WTC11 (cell line): Measurements from ENCODE around the gene NEDD9. TPM values are rescaled to one million over a fixed set of nuclear protein-coding genes. Genes with fewer than 3 reads are reported as not detected.

Source experiments
- ATAC-seq: fragments of 200-7000 bp; cut with Tn5 transposase; 2 replicates; pipeline ENCODE4 v1.10.0; 2021; ENCODE audit warnings: mild to moderate bottlenecking, moderate library complexity
- CTCF ChIA-PET: fragments of 300-600 bp; sonication (Branson Sonifier 250); formaldehyde crosslinking; loops from one replicate; lab custom pipeline; 2021; ENCODE audit warnings: antibody characterized with exemption; lab: Charles Lee
- POLR2A ChIA-PET: fragments of 350-600 bp; sonication (Branson Sonifier 250); formaldehyde crosslinking; loops from one replicate; lab custom pipeline; 2021; ENCODE audit warnings: antibody characterized with exemption; lab: Charles Lee
- DNase-seq: peaks from one replicate; pipeline ENCODE4 v3.0.0; 2021; ENCODE audit warnings: low spot score
- H3K27ac Mint-ChIP-seq: 2 replicates; pipeline ENCODE4 v1.8.0; 2021; ENCODE audit warnings: mixed read lengths
- H3K27me3 Mint-ChIP-seq: 2 replicates; pipeline ENCODE4 v1.8.0; 2021; ENCODE audit warnings: low read depth, mild to moderate bottlenecking, moderate library complexity, mixed read lengths
- H3K36me3 Mint-ChIP-seq: 2 replicates; pipeline ENCODE4 v1.8.0; 2021; ENCODE audit warnings: mixed read lengths
- H3K4me1 Mint-ChIP-seq: 2 replicates; pipeline ENCODE4 v1.8.0; 2022; ENCODE audit warnings: mixed read lengths
- H3K4me3 Mint-ChIP-seq: 2 replicates; pipeline ENCODE4 v1.8.0; 2021; ENCODE audit warnings: mild to moderate bottlenecking, moderate library complexity, mixed read lengths
- H3K9me3 Mint-ChIP-seq: 2 replicates; pipeline ENCODE4 v1.8.0; 2021; ENCODE audit warnings: mixed read lengths
- ATF3 ChIP-seq: sonication (generic); formaldehyde crosslinking; conservative IDR thresholded peaks from 2 replicates; pipeline ENCODE4 v1.8.1; 2022; ENCODE audit warnings: mild to moderate bottlenecking, missing genetic modification reagents
- E2F4 ChIP-seq: sonication (generic); formaldehyde crosslinking; IDR thresholded peaks from 2 replicates; pipeline ENCODE4 v1.8.1; 2022; ENCODE audit warnings: low read depth, mild to moderate bottlenecking, moderate library complexity, missing genetic modification reagents, borderline replicate concordance
- EMX1 ChIP-seq: fragments of 250-450 bp; sonication (Bioruptor Pico); IDR thresholded peaks from 2 replicates; pipeline ENCODE4 v1.8.0; 2021; ENCODE audit warnings: mild to moderate bottlenecking
- ESRRA ChIP-seq: sonication (generic); formaldehyde crosslinking; IDR thresholded peaks from 2 replicates; pipeline ENCODE4 v1.8.1; 2022; ENCODE audit warnings: mild to moderate bottlenecking, missing genetic modification reagents, borderline replicate concordance
- FOXJ3 ChIP-seq: sonication (generic); formaldehyde crosslinking; IDR thresholded peaks from 2 replicates; pipeline ENCODE4 v1.9.0; 2021; ENCODE audit warnings: missing genetic modification reagents, mild to moderate bottlenecking, borderline replicate concordance
- GRHL2 ChIP-seq: fragments of 250-450 bp; sonication (Bioruptor Pico); IDR thresholded peaks from 2 replicates; pipeline ENCODE4 v1.8.0; 2022; ENCODE audit warnings: mild to moderate bottlenecking, moderate library complexity; ENCODE audit not compliant: insufficient replicate concordance, severe bottlenecking
- HMGA2 ChIP-seq: fragments of 250-450 bp; sonication (Bioruptor Pico); IDR thresholded peaks from 2 replicates; pipeline ENCODE4 v1.4.0; 2021; ENCODE audit warnings: mild to moderate bottlenecking, moderate library complexity
- JAZF1 ChIP-seq: fragments of 250-450 bp; sonication (Bioruptor Pico); IDR thresholded peaks from 2 replicates; pipeline ENCODE4 v1.9.0; 2021; ENCODE audit warnings: moderate library complexity, mild to moderate bottlenecking, inconsistent platforms
- JUN ChIP-seq: sonication (generic); formaldehyde crosslinking; IDR thresholded peaks from 2 replicates; pipeline ENCODE4 v1.8.0; 2023; ENCODE audit warnings: mild to moderate bottlenecking, missing genetic modification reagents
- MYBL2 ChIP-seq: sonication (generic); formaldehyde crosslinking; IDR thresholded peaks from 2 replicates; pipeline ENCODE4 v1.8.1; 2023; ENCODE audit warnings: mild to moderate bottlenecking, moderate library complexity, missing genetic modification reagents
- NFYB ChIP-seq: sonication (generic); formaldehyde crosslinking; conservative IDR thresholded peaks from 2 replicates; pipeline ENCODE4 v1.8.0; 2022; ENCODE audit warnings: low read depth, missing genetic modification reagents
- NR2C2 ChIP-seq: sonication (generic); formaldehyde crosslinking; IDR thresholded peaks from 2 replicates; pipeline ENCODE4 v1.8.0; 2022; ENCODE audit warnings: mild to moderate bottlenecking, missing genetic modification reagents
- NR3C1 ChIP-seq: sonication (generic); formaldehyde crosslinking; conservative IDR thresholded peaks from 2 replicates; pipeline ENCODE4 v1.8.1; 2023; ENCODE audit warnings: low read depth, mild to moderate bottlenecking, missing genetic modification reagents
- OVOL2 ChIP-seq: fragments of 250-450 bp; sonication (Bioruptor Pico); IDR thresholded peaks from 2 replicates; pipeline ENCODE4 v1.9.0; 2021; ENCODE audit warnings: mild to moderate bottlenecking, borderline replicate concordance
- RELA ChIP-seq: sonication (generic); formaldehyde crosslinking; IDR thresholded peaks from 2 replicates; pipeline ENCODE4 v1.8.1; 2022; ENCODE audit warnings: missing genetic modification reagents, mild to moderate bottlenecking, borderline replicate concordance
- SMAD3 ChIP-seq: sonication (generic); formaldehyde crosslinking; IDR thresholded peaks from 2 replicates; pipeline ENCODE4 v1.8.0; 2022; ENCODE audit warnings: missing genetic modification reagents, mild to moderate bottlenecking, borderline replicate concordance
- SOX15 ChIP-seq: fragments of 250-450 bp; sonication (Bioruptor Pico); IDR thresholded peaks from 2 replicates; pipeline ENCODE4 v1.9.0; 2021; ENCODE audit warnings: mild to moderate bottlenecking
- TEAD1 ChIP-seq: sonication (generic); formaldehyde crosslinking; IDR thresholded peaks from 2 replicates; pipeline ENCODE4 v1.8.0; 2022; ENCODE audit warnings: mild to moderate bottlenecking, missing genetic modification reagents
- ZMAT4 ChIP-seq: fragments of 250-450 bp; sonication (Bioruptor Pico); IDR thresholded peaks from 2 replicates; pipeline ENCODE4 v1.9.0; 2021; ENCODE audit warnings: mild to moderate bottlenecking
- ZNF138 ChIP-seq: sonication (generic); formaldehyde crosslinking; conservative IDR thresholded peaks from 2 replicates; pipeline ENCODE4 v1.8.1; 2022; ENCODE audit warnings: mild to moderate bottlenecking, moderate library complexity, missing genetic modification reagents
- ZNF396 ChIP-seq: fragments of 250-450 bp; sonication (Bioruptor Pico); IDR thresholded peaks from 2 replicates; pipeline ENCODE4 v1.8.0; 2021; ENCODE audit warnings: mild to moderate bottlenecking, moderate library complexity, borderline replicate concordance
- ZNF416 ChIP-seq: fragments of 250-450 bp; sonication (Bioruptor Pico); IDR thresholded peaks from 2 replicates; pipeline ENCODE4 v1.9.0; 2021; ENCODE audit warnings: mild to moderate bottlenecking, inconsistent platforms
- ZNF671 ChIP-seq: fragments of 250-450 bp; sonication (Bioruptor Pico); IDR thresholded peaks from 2 replicates; pipeline ENCODE4 v1.8.0; 2021; ENCODE audit warnings: mild to moderate bottlenecking
- total RNA-seq: library from RNA; stranded (reverse); gene quantifications from 3 replicates; pipeline ENCODE4 v1.2.3, GENCODE V29; 2021
- TF ChIP-seq, protein P1 (sequence below): fragments of 250-450 bp; sonication (Bioruptor Pico); IDR thresholded peaks from 2 replicates; pipeline ENCODE4 v1.9.0; 2021; ENCODE audit warnings: mild to moderate bottlenecking, borderline replicate concordance
- TF ChIP-seq, protein P2 (sequence below): sonication (generic); formaldehyde crosslinking; IDR thresholded peaks from 2 replicates; pipeline ENCODE4 v1.8.0; 2022; ENCODE audit warnings: mild to moderate bottlenecking, missing genetic modification reagents
- TF ChIP-seq, protein P3 (sequence below): sonication (generic); formaldehyde crosslinking; IDR thresholded peaks from 2 replicates; pipeline ENCODE4 v1.8.0; 2022; ENCODE audit warnings: mild to moderate bottlenecking, missing genetic modification reagents
- TF ChIP-seq, protein P4 (sequence below): fragments of 250-450 bp; sonication (Bioruptor Pico); IDR thresholded peaks from 2 replicates; pipeline ENCODE4 v2.1.2; 2022; ENCODE audit warnings: mild to moderate bottlenecking, moderate library complexity
- TF ChIP-seq, protein P5 (sequence below): sonication (generic); formaldehyde crosslinking; IDR thresholded peaks from 2 replicates; pipeline ENCODE4 v1.8.1; 2023; ENCODE audit warnings: mild to moderate bottlenecking, missing genetic modification reagents

The NEDD9 gene
- total RNA-seq, 1 experiment from 2014 or later = 9.8 TPM

GRCh38 chr6:11152581-11152980, 79.9 kb downstream of the NEDD9 start (continued):
- TF ChIP-seq, protein P1, sequence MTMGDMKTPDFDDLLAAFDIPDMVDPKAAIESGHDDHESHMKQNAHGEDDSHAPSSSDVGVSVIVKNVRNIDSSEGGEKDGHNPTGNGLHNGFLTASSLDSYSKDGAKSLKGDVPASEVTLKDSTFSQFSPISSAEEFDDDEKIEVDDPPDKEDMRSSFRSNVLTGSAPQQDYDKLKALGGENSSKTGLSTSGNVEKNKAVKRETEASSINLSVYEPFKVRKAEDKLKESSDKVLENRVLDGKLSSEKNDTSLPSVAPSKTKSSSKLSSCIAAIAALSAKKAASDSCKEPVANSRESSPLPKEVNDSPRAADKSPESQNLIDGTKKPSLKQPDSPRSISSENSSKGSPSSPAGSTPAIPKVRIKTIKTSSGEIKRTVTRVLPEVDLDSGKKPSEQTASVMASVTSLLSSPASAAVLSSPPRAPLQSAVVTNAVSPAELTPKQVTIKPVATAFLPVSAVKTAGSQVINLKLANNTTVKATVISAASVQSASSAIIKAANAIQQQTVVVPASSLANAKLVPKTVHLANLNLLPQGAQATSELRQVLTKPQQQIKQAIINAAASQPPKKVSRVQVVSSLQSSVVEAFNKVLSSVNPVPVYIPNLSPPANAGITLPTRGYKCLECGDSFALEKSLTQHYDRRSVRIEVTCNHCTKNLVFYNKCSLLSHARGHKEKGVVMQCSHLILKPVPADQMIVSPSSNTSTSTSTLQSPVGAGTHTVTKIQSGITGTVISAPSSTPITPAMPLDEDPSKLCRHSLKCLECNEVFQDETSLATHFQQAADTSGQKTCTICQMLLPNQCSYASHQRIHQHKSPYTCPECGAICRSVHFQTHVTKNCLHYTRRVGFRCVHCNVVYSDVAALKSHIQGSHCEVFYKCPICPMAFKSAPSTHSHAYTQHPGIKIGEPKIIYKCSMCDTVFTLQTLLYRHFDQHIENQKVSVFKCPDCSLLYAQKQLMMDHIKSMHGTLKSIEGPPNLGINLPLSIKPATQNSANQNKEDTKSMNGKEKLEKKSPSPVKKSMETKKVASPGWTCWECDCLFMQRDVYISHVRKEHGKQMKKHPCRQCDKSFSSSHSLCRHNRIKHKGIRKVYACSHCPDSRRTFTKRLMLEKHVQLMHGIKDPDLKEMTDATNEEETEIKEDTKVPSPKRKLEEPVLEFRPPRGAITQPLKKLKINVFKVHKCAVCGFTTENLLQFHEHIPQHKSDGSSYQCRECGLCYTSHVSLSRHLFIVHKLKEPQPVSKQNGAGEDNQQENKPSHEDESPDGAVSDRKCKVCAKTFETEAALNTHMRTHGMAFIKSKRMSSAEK (CRISPR knock-in tag) = no peak
- TF ChIP-seq RELA (CRISPR knock-in tag) (no peak), ZNF671 (no peak), MYBL2 (CRISPR knock-in tag) (no peak), ZNF138 (CRISPR knock-in tag) (no peak), ZNF396 (CRISPR knock-in tag) (no peak), FOXJ3 (no peak), SMAD3 (CRISPR knock-in tag) (no peak), HMGA2 (CRISPR knock-in tag) (no peak)
- TF ChIP-seq, protein P2, sequence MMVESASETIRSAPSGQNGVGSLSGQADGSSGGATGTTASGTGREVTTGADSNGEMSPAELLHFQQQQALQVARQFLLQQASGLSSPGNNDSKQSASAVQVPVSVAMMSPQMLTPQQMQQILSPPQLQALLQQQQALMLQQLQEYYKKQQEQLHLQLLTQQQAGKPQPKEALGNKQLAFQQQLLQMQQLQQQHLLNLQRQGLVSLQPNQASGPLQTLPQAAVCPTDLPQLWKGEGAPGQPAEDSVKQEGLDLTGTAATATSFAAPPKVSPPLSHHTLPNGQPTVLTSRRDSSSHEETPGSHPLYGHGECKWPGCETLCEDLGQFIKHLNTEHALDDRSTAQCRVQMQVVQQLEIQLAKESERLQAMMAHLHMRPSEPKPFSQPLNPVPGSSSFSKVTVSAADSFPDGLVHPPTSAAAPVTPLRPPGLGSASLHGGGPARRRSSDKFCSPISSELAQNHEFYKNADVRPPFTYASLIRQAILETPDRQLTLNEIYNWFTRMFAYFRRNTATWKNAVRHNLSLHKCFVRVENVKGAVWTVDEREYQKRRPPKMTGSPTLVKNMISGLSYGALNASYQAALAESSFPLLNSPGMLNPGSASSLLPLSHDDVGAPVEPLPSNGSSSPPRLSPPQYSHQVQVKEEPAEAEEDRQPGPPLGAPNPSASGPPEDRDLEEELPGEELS (CRISPR knock-in tag) = no peak
- TF ChIP-seq, protein P3, sequence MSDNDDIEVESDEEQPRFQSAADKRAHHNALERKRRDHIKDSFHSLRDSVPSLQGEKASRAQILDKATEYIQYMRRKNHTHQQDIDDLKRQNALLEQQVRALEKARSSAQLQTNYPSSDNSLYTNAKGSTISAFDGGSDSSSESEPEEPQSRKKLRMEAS (CRISPR knock-in tag) = no peak

DNA sequence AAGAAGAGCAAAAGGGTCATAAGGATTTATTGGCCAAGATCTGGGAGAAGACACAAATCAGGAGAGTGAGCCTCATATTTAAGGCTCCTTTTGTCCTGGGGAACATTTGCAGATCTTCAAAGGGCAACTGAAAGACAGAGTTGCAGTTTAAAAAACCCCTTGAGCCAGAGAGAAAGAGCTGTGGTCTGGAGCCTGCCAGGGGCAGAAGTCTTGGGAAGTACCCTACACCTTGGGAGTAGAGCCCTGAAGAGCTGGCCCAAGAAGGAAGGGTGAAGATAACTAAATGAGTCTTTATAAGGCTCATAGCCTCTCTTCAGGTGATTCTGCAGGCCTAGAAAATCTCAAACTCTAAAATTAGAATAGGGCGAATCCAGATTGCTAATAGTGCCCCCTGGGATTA, 81.0 kb downstream of the NEDD9 start:
- H3K9me3 Mint-ChIP-seq = no peaks in the 10 kb centered on the region
- DNase-seq (no peak), ATAC-seq (no peak)
- peaks cover 36% of the 10 kb centered on the region for H3K4me1 Mint-ChIP-seq
- no peaks in the 10 kb centered on the region for H3K27me3 Mint-ChIP-seq
- ChIA-PET CTCF (no interaction called here), POLR2A (no interaction called here)
- H3K36me3 Mint-ChIP-seq = no peaks in the 10 kb centered on the region
- no peak overlapping the region for H3K4me3 Mint-ChIP-seq
- TF ChIP-seq TEAD1 (CRISPR knock-in tag) = no peak
- TF ChIP-seq NFYB (CRISPR knock-in tag) = no peak
- no peak for TF ChIP-seq ZMAT4
- no peak for TF ChIP-seq EMX1 (CRISPR knock-in tag)
- TF ChIP-seq, protein P4, sequence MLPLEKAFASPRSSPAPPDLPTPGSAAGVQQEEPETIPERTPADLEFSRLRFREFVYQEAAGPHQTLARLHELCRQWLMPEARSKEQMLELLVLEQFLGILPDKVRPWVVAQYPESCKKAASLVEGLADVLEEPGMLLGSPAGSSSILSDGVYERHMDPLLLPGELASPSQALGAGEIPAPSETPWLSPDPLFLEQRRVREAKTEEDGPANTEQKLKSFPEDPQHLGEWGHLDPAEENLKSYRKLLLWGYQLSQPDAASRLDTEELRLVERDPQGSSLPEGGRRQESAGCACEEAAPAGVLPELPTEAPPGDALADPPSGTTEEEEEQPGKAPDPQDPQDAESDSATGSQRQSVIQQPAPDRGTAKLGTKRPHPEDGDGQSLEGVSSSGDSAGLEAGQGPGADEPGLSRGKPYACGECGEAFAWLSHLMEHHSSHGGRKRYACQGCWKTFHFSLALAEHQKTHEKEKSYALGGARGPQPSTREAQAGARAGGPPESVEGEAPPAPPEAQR (CRISPR knock-in tag) = no peak
- TF ChIP-seq ATF3 (CRISPR knock-in tag) = no peak
- no peak for TF ChIP-seq OVOL2
- no peak for TF ChIP-seq SOX15
- TF ChIP-seq NR2C2 (CRISPR knock-in tag) = no peak
- TF ChIP-seq, protein P5, sequence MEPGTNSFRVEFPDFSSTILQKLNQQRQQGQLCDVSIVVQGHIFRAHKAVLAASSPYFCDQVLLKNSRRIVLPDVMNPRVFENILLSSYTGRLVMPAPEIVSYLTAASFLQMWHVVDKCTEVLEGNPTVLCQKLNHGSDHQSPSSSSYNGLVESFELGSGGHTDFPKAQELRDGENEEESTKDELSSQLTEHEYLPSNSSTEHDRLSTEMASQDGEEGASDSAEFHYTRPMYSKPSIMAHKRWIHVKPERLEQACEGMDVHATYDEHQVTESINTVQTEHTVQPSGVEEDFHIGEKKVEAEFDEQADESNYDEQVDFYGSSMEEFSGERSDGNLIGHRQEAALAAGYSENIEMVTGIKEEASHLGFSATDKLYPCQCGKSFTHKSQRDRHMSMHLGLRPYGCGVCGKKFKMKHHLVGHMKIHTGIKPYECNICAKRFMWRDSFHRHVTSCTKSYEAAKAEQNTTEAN (CRISPR knock-in tag) = no peak
- no peak for TF ChIP-seq E2F4 (CRISPR knock-in tag)
- no peak for TF ChIP-seq ZNF138 (CRISPR knock-in tag)
- no peak for TF ChIP-seq GRHL2 (CRISPR knock-in tag)
- no peak for TF ChIP-seq ZNF416
- TF ChIP-seq ESRRA (CRISPR knock-in tag) = no peak
- TF ChIP-seq JAZF1 (CRISPR knock-in tag) = no peak
- no peak for TF ChIP-seq NR3C1 (CRISPR knock-in tag)
- TF ChIP-seq JUN (CRISPR knock-in tag) = no peak
- TF ChIP-seq, all 79 proteins: peak for 0
- no peak overlapping the region for H3K27ac Mint-ChIP-seq
